ENCODE measurements around the gene CT47B1.
"Not testable (repeated sequence)": the region's sequence is repeated elsewhere in the genome, so short reads cannot be mapped to it uniquely, and the experiment has no call there.

CT47B1 gene

DNA sequence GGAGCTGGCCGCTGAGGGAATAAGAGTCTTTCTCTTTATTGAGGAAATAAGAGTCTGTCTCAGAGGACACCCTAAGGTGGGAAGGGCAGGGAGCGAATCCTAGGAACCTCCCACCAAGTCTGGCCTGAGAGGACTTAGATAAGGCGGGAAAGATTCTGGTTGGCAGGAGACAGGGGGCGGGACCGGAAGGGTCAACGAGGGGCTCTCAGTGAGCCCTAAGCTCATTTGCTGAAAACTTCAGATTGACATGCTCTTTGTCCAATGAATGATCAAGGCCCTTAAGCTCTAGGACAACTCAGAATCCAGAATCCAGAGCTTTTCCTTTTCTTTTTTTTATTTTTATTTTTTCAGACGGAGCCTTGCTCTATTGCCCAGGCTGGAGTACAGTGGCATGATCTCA is at the start of gene CT47B1:
TSS of gene CT47B1 (minus strand) at position 101 of the 400 bp plus-strand sequence. CDS start 196 bp downstream, outside the sequence.
- H3K36me3 Mint-ChIP-seq (ENCODE audit: low read depth); H3K4me3 Mint-ChIP-seq; H3K27ac Mint-ChIP-seq; H3K9me3 Mint-ChIP-seq; H3K27me3 Mint-ChIP-seq (ENCODE audit: low read depth); H3K4me1 Mint-ChIP-seq (ENCODE audit: low read depth): not testable (repeated sequence)

DNA sequence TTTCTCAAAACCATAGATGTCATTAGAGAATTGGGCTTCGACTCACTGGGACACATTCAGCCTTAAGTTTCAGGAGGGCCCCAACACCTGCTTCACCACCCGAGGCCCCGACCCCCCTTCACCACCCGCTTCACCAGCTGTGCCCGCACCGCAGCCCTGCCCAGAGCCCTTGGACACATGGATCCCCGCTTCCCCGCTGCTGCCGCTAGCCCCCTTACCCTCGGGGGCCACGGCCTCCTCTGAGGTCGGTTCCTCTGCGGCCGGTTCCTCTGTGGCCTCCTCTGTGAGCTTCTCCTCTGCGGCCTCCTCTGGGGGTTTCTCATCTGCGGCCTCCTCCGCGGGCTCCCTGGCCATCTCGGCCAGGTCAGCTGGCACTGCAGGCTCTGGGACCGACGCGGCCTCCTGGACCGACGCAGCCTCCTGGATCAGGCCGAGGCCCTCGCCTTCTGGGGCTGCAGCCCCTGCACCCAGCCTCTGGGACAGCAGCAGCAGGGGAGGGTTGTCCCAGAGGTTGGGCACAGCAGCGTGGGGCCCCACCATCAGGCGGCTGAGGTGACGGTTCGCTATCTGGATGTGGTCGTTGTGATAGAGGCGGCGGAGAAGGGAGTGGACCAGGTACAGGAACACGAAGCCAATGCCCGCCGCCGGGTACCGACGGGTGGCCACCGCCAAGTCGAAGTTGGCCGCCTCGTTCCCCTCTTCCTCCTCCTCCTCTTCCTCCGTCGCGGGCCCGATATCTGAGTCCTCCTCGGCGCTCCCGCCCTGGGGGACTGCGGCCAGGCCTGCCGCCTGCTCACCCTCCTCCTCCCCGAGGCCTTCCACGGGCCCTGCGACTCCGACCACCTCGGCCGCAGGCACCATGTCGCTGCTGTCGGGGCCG is 748 bp downstream of the CT47B1 start:
- H3K36me3 Mint-ChIP-seq (ENCODE audit: low read depth), result no peaks in the 10 kb centered on the region
- no peak overlapping the region for H3K27ac Mint-ChIP-seq
- no peak overlapping the region for H3K4me3 Mint-ChIP-seq
- H3K4me1 Mint-ChIP-seq (ENCODE audit: low read depth), result no peaks in the 10 kb centered on the region
- no peaks in the 10 kb centered on the region for H3K9me3 Mint-ChIP-seq
- no peaks in the 10 kb centered on the region for H3K27me3 Mint-ChIP-seq (ENCODE audit: low read depth)

DNA sequence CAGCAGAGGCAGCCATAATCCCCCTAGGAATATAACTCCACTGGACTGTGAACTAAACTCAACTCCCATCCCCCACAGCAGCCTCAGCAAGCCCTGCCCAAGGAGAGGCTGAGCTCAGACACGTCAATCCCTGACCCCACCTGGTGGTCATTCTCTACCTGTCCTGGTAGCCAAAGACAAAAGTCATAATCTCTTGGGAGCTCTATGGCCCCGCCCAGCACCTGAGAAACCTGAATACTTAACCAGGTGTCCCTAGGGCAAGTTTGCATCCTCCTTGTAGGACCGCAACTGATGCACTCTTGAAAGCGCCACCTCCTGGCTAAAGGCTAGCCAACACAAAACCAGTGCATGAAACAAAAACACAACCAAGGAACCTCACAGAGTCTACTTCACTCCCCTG is 18.4 kb downstream of the CT47B1 start:
- peaks cover 3% of the 10 kb centered on the region for H3K9me3 Mint-ChIP-seq
- H3K4me3 Mint-ChIP-seq, result no peak overlapping the region
- H3K27me3 Mint-ChIP-seq (ENCODE audit: low read depth), result peaks cover 3% of the 10 kb centered on the region
- peaks cover 8% of the 10 kb centered on the region for H3K4me1 Mint-ChIP-seq (ENCODE audit: low read depth)
- H3K27ac Mint-ChIP-seq, result no peak overlapping the region
- H3K36me3 Mint-ChIP-seq (ENCODE audit: low read depth), result no peaks in the 10 kb centered on the region

DNA sequence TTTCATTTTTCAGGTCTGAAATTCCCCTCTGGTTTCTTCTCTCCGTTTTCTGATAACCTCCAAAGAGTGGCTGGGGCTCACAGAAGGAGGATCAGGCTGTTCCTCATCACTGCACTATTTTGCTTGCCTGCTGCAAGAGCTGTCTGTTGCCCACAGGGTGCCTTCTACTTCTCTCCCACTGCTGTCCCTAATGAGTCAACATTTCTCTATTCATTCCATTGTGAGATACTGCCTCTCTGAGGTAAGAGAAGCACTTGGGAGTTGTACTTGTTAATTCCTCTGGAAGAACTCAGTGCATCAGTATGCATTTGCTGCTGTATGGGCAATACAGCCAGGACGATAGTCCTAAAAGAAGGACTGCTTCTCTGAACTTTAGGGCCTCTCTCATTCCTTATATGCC is 34.8 kb downstream of the CT47B1 start:
- H3K27me3 Mint-ChIP-seq (ENCODE audit: low read depth), result no peaks in the 10 kb centered on the region
- H3K4me3 Mint-ChIP-seq, result no peak overlapping the region
- H3K36me3 Mint-ChIP-seq (ENCODE audit: low read depth), result no peaks in the 10 kb centered on the region
- no peaks in the 10 kb centered on the region for H3K4me1 Mint-ChIP-seq (ENCODE audit: low read depth)
- H3K27ac Mint-ChIP-seq, result no peak overlapping the region
- H3K9me3 Mint-ChIP-seq, result no peaks in the 10 kb centered on the region

DNA sequence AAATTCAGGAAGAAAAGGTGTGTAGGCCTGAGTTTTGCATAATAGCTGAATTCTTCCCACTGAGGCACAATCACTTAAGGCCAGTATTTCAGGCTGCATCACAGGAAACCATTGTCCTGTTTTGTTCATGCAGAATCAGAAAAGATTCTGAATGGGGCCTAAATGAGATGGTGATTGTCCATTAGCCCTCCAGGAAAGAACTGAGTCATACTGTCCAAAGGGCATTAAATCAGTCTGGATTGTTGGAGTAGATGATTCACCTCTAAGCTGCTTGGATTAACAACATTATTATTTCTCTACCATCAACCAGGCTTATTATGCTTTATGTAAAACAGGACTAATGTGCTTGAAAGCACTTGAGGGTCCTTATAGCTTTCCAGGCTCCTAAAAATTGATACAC is 36.2 kb downstream of the CT47B1 start:
- H3K4me1 Mint-ChIP-seq (ENCODE audit: low read depth), result no peaks in the 10 kb centered on the region
- no peaks in the 10 kb centered on the region for H3K36me3 Mint-ChIP-seq (ENCODE audit: low read depth)
- H3K27ac Mint-ChIP-seq, result no peak overlapping the region
- no peaks in the 10 kb centered on the region for H3K9me3 Mint-ChIP-seq
- no peaks in the 10 kb centered on the region for H3K27me3 Mint-ChIP-seq (ENCODE audit: low read depth)
- H3K4me3 Mint-ChIP-seq, result no peak overlapping the region

DNA sequence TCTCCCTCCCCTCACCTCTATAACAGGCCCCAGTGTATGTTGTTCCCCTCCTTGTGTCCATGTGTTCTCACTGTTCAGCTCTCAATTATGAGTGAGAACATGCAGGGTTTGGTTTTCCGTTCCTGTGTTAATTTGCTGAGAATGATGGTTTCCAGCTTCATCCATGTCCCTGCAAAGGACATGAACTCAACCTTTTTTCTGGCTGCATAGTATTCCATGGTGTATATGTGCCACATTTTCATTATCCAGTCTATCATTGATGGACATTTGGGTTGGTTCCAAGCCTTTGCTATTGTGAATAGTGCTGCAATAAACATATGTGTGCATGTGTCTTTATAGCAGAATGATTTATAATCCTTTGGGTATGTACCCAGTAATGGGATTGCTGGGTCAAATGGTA is 48.5 kb downstream of the CT47B1 start:
- H3K4me3 Mint-ChIP-seq; H3K27me3 Mint-ChIP-seq (ENCODE audit: low read depth); H3K27ac Mint-ChIP-seq; H3K36me3 Mint-ChIP-seq (ENCODE audit: low read depth); H3K4me1 Mint-ChIP-seq (ENCODE audit: low read depth): not testable (repeated sequence)
- peaks cover 11% of the 10 kb centered on the region for H3K9me3 Mint-ChIP-seq

DNA sequence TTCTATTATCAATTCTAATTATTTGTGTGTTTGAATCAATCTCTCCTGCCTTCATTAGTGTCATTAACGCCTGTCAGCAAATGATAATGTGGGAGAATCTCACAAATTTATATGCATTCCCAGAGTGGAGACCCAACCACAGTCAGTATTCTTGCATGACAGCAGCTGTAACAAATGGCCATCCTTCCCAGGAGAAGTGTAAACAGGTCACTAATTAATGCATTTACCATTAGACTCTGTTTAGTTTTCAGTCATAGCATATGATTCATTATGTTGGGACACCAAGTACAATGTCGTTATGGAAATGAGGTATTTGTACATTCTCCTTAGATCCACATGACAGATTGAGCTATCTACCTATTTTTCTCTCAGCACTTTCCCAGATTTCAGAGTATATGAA is 50.5 kb downstream of the CT47B1 start:
- Mint-ChIP-seq H3K4me3 (no peak overlapping the region), H3K9me3 (no peaks in the 10 kb centered on the region)

DNA sequence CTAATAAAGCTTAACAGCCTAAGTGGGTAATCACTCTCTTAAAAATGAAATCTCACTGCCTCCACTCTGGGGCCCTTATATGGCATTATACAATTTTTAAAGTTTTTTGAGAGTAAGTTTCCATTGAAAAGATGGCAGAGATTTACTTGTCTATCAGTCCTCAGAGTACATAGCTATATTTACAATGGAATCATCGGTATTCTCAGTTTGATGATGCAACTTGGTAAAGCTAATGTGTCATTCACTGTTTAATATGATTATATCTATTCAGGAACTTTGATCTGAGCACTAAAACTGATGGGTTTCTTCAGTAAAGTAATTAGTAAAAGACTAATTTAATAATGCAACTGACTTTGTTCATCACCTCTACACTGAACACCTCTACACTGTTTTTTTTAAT is 51.6 kb downstream of the CT47B1 start:
- Mint-ChIP-seq H3K9me3 (no peaks in the 10 kb centered on the region), H3K27me3 (ENCODE audit: low read depth) (no peaks in the 10 kb centered on the region), H3K27ac (no peak overlapping the region), H3K36me3 (ENCODE audit: low read depth) (no peaks in the 10 kb centered on the region), H3K4me3 (no peak overlapping the region), H3K4me1 (ENCODE audit: low read depth) (no peaks in the 10 kb centered on the region)

More for the DNA sequence above, 50.5 kb downstream of the CT47B1 start:
- Mint-ChIP-seq H3K4me1 (ENCODE audit: low read depth) (no peaks in the 10 kb centered on the region), H3K27me3 (ENCODE audit: low read depth) (no peaks in the 10 kb centered on the region), H3K36me3 (ENCODE audit: low read depth) (no peaks in the 10 kb centered on the region), H3K27ac (no peak overlapping the region)

DNA sequence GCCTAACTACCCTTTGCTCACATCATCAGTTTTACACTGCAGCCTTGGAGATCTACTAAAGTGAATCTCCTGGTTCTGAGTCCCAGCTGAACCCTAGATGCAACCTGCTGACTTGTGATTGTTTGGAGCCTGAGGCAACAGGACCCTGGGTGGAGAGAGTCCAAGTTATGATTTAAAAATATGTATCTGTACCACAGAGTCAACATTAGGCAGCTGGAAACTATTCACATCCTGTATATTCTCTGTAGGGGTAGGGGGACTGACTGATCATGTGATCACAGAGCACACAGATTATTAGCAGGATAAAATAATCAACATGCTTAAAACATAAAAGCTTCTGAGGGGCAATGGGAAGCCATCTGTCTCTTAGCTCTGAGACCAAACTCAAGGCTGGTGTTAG is 52.1 kb downstream of the CT47B1 start:
- no peaks in the 10 kb centered on the region for H3K9me3 Mint-ChIP-seq
- no peaks in the 10 kb centered on the region for H3K4me1 Mint-ChIP-seq (ENCODE audit: low read depth)
- no peaks in the 10 kb centered on the region for H3K36me3 Mint-ChIP-seq (ENCODE audit: low read depth)
- H3K27ac Mint-ChIP-seq, result no peak overlapping the region
- no peaks in the 10 kb centered on the region for H3K27me3 Mint-ChIP-seq (ENCODE audit: low read depth)
- no peak overlapping the region for H3K4me3 Mint-ChIP-seq
